ENCODE results near the gene SLIT3.

Gene SLIT3

GRCh38 chr5:169089343-169089742, 211.6 kb downstream of the SLIT3 start:
- Histone ChIP-seq H3K36me3 (ENCODE audit: insufficient read depth, low read length) (no peaks in the 10 kb centered on the region), H3K9ac (ENCODE audit: insufficient read length) (no peak overlapping the region), H3K4me3 (no peak overlapping the region), H3K9me3 (ENCODE audit: low read depth, low read length) (no peaks in the 10 kb centered on the region), H3K27ac (no peak overlapping the region)
- TF ChIP-seq EZH2 (IDR thresholded peaks at IDR 0.05): no peak
- TF ChIP-seq FOXP2 (optimal IDR thresholded peaks at IDR 0.05; ENCODE audit: control extremely low read depth, extremely low read length, insufficient read depth): no peak
- TF ChIP-seq POLR2AphosphoS5 (IDR thresholded peaks at IDR 0.05; ENCODE audit: borderline replicate concordance, low read depth, low read length): no peak
- DNase-seq (ENCODE audit: low read depth, low spot score): no peak

GRCh38 chr5:169088028-169088725, 212.8 kb downstream of the SLIT3 start:
- H3K27ac ChIP-seq: no peak overlapping the region

GRCh38 chr5:169085636-169086035, 215.3 kb downstream of the SLIT3 start:
- DNase-seq (ENCODE audit: low read depth, low spot score): no peak
- H3K27ac ChIP-seq: no peak overlapping the region
- TF ChIP-seq EZH2 (IDR thresholded peaks at IDR 0.05) (no peak), POLR2AphosphoS5 (IDR thresholded peaks at IDR 0.05; ENCODE audit: borderline replicate concordance, low read depth, low read length) (no peak), FOXP2 (optimal IDR thresholded peaks at IDR 0.05; ENCODE audit: control extremely low read depth, extremely low read length, insufficient read depth) (no peak)
- no peaks in the 10 kb centered on the region for H3K9me3 ChIP-seq (ENCODE audit: low read depth, low read length)
- H3K36me3 ChIP-seq (ENCODE audit: insufficient read depth, low read length): no peaks in the 10 kb centered on the region
- no peak overlapping the region for H3K4me3 ChIP-seq
- no peak overlapping the region for H3K9ac ChIP-seq (ENCODE audit: insufficient read length)

More at GRCh38 chr5:169088028-169088725, 212.8 kb downstream of the SLIT3 start:
- TF ChIP-seq POLR2AphosphoS5 (IDR thresholded peaks at IDR 0.05; ENCODE audit: borderline replicate concordance, low read depth, low read length) (no peak), EZH2 (IDR thresholded peaks at IDR 0.05) (no peak), FOXP2 (optimal IDR thresholded peaks at IDR 0.05; ENCODE audit: control extremely low read depth, extremely low read length, insufficient read depth) (no peak)
- H3K9ac ChIP-seq (ENCODE audit: insufficient read length): no peak overlapping the region
- no peak overlapping the region for H3K4me3 ChIP-seq
- no peak for DNase-seq (ENCODE audit: low read depth, low spot score)
- no peaks in the 10 kb centered on the region for H3K9me3 ChIP-seq (ENCODE audit: low read depth, low read length)
- no peaks in the 10 kb centered on the region for H3K36me3 ChIP-seq (ENCODE audit: insufficient read depth, low read length)

DNA sequence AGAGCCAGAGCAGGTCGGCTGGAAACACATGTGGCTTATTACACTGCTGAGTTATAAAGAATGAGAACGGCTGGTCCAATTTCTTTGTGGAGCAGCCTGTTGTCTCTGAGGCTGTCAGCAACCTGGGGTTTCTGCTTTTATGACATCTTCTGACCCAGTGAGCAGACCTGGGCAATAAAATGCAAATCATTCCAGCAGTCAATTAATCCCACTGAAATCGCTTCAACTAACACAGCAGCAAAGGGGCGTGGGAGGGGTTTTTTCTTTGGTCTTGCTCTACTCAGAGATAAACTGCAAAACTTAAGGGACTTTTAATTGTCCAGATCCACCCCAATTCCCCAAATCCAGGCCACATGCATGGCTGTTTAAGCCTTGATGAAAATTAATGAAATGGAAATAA, 215.7 kb downstream of the SLIT3 start:
- TF ChIP-seq POLR2AphosphoS5 (IDR thresholded peaks at IDR 0.05; ENCODE audit: borderline replicate concordance, low read depth, low read length) (no peak), FOXP2 (optimal IDR thresholded peaks at IDR 0.05; ENCODE audit: control extremely low read depth, extremely low read length, insufficient read depth) (no peak), EZH2 (IDR thresholded peaks at IDR 0.05) (no peak)
- H3K9ac ChIP-seq (ENCODE audit: insufficient read length): no peak overlapping the region
- H3K4me3 ChIP-seq: no peak overlapping the region
- no peak overlapping the region for H3K27ac ChIP-seq
- DNase-seq (ENCODE audit: low read depth, low spot score): no peak
- H3K36me3 ChIP-seq (ENCODE audit: insufficient read depth, low read length): no peaks in the 10 kb centered on the region
- no peaks in the 10 kb centered on the region for H3K9me3 ChIP-seq (ENCODE audit: low read depth, low read length)

GRCh38 chr5:169084775-169085174, 216.2 kb downstream of the SLIT3 start:
- H3K9me3 ChIP-seq (ENCODE audit: low read depth, low read length): no peaks in the 10 kb centered on the region
- TF ChIP-seq POLR2AphosphoS5 (IDR thresholded peaks at IDR 0.05; ENCODE audit: borderline replicate concordance, low read depth, low read length) (no peak), EZH2 (IDR thresholded peaks at IDR 0.05) (no peak), FOXP2 (optimal IDR thresholded peaks at IDR 0.05; ENCODE audit: control extremely low read depth, extremely low read length, insufficient read depth) (no peak)
- no peak overlapping the region for H3K4me3 ChIP-seq
- H3K27ac ChIP-seq: no peak overlapping the region
- DNase-seq (ENCODE audit: low read depth, low spot score): no peak
- no peak overlapping the region for H3K9ac ChIP-seq (ENCODE audit: insufficient read length)
- no peaks in the 10 kb centered on the region for H3K36me3 ChIP-seq (ENCODE audit: insufficient read depth, low read length)

- no peak overlapping the region for H3K4me3 ChIP-seq
- H3K27ac ChIP-seq: no peak overlapping the region
- no peaks in the 10 kb centered on the region for H3K9me3 ChIP-seq (ENCODE audit: low read depth, low read length)
- DNase-seq (ENCODE audit: low read depth, low spot score): no peak
- TF ChIP-seq EZH2 (IDR thresholded peaks at IDR 0.05) (no peak), FOXP2 (optimal IDR thresholded peaks at IDR 0.05; ENCODE audit: control extremely low read depth, extremely low read length, insufficient read depth) (no peak), POLR2AphosphoS5 (IDR thresholded peaks at IDR 0.05; ENCODE audit: borderline replicate concordance, low read depth, low read length) (no peak)
- no peak overlapping the region for H3K9ac ChIP-seq (ENCODE audit: insufficient read length)
- H3K36me3 ChIP-seq (ENCODE audit: insufficient read depth, low read length): no peaks in the 10 kb centered on the region
Observed at GRCh38 chr5:169083394-169084018, 217.4 kb downstream of the SLIT3 start.

- no peak overlapping the region for H3K4me3 ChIP-seq
- DNase-seq (ENCODE audit: low read depth, low spot score): no peak
- H3K9ac ChIP-seq (ENCODE audit: insufficient read length): no peak overlapping the region
- H3K9me3 ChIP-seq (ENCODE audit: low read depth, low read length): no peaks in the 10 kb centered on the region
- H3K27ac ChIP-seq: no peak overlapping the region
- TF ChIP-seq POLR2AphosphoS5 (IDR thresholded peaks at IDR 0.05; ENCODE audit: borderline replicate concordance, low read depth, low read length) (no peak), EZH2 (IDR thresholded peaks at IDR 0.05) (no peak), FOXP2 (optimal IDR thresholded peaks at IDR 0.05; ENCODE audit: control extremely low read depth, extremely low read length, insufficient read depth) (no peak)
- no peaks in the 10 kb centered on the region for H3K36me3 ChIP-seq (ENCODE audit: insufficient read depth, low read length)
Observed at GRCh38 chr5:169081000-169081724, 219.8 kb downstream of the SLIT3 start.

- no peak for DNase-seq (ENCODE audit: low read depth, low spot score)
- H3K9me3 ChIP-seq (ENCODE audit: low read depth, low read length): no peaks in the 10 kb centered on the region
- TF ChIP-seq EZH2 (IDR thresholded peaks at IDR 0.05) (no peak), POLR2AphosphoS5 (IDR thresholded peaks at IDR 0.05; ENCODE audit: borderline replicate concordance, low read depth, low read length) (no peak), FOXP2 (optimal IDR thresholded peaks at IDR 0.05; ENCODE audit: control extremely low read depth, extremely low read length, insufficient read depth) (no peak)
- H3K27ac ChIP-seq: no peak overlapping the region
- no peak overlapping the region for H3K4me3 ChIP-seq
- H3K9ac ChIP-seq (ENCODE audit: insufficient read length): no peak overlapping the region
- H3K36me3 ChIP-seq (ENCODE audit: insufficient read depth, low read length): no peaks in the 10 kb centered on the region
Observed at GRCh38 chr5:169080448-169080911, 220.5 kb downstream of the SLIT3 start.

Data from SK-N-MC (cell line).